NCI-H2081 (cell line): ENCODE results near the gene SIMC1.
"Not testable (repeated sequence)": the region's sequence is repeated elsewhere in the genome, so short reads cannot be mapped to it uniquely, and the experiment has no call there.

Experiments
- DNase-seq, 2 experiments: peaks; one replicate each; lab custom pipeline; 2025; lab: John Stamatoyannopoulos, UW

The SIMC1 gene

DNA sequence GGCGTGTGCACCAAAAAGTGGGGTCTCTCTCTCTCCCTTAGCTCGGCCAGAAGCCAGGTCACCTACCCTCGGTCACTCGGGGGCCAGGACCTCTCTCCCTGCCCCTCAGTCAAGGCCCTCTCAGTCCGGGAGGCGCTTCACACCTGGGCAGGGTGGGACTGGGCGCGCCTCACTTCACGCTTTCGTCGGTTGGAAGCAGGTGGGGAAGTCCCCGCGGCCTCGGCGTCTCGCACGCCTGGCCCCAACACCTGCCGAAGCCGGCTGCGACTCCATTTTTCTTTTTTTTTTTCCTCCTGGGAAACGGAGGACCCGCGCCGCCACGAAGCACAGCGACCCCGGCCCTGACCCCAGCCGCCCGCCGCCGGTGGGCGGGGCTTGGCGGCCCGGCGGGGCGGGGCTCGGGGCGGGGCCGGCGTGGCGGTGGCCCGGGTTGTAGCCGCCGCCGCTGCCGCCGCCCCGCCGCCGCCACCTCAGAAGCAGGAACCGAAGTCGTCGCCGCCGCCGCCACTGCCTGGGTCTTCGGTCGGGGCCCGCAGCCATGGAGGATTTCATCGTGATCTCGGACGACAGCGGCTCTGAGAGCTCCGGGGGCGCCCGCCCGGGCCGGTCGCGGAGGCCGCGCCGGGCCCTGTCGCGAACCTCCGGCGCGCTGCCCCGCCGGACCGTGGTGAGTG is at the start of gene SIMC1:
SIMC1 (plus strand) TSS at position 454 of the 674 bp plus-strand sequence; CDS start at position 539, 85 bp downstream.
- DNase-seq: not testable (repeated sequence)

DNA sequence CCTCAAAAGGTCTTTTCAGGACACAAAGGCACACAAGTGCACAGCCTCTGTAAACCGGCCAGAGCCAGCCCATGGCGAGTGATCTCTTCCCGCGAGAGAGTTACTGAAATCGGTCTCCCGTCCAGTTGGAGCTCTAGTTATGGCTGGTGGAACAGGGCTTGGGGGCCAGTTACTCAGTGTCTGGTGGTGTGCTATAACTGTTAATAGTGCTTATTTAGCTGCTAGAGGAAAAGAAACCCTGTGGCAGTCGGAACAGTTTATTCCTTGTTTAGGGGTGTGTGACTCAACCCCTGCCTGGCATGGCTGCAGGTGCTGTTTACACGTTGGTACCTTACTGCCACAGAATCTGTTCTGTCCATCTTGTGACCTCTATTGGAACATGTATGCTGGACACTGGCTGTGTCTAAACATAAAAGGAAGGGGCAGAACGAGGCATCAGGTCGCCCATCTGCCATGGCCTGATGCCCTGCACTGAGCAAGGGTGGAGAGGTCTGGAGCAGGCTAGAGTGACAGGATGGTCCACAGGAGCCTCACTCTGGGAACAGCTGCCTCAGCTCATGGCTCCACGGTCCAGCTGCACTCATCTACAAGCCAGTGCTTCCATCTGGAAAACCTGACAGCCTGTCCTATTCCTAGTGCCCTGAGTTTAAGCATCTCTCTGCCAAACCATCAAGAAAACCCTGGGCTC is 49.6 kb upstream of the SIMC1 start:
- DNase-seq: no peak

GRCh38 chr5:176189857-176190256 is 48.4 kb upstream of the SIMC1 start:
- DNase-seq: no peak

GRCh38 chr5:176190886-176191755 is 47.1 kb upstream of the SIMC1 start:
- DNase-seq: no peak

DNA sequence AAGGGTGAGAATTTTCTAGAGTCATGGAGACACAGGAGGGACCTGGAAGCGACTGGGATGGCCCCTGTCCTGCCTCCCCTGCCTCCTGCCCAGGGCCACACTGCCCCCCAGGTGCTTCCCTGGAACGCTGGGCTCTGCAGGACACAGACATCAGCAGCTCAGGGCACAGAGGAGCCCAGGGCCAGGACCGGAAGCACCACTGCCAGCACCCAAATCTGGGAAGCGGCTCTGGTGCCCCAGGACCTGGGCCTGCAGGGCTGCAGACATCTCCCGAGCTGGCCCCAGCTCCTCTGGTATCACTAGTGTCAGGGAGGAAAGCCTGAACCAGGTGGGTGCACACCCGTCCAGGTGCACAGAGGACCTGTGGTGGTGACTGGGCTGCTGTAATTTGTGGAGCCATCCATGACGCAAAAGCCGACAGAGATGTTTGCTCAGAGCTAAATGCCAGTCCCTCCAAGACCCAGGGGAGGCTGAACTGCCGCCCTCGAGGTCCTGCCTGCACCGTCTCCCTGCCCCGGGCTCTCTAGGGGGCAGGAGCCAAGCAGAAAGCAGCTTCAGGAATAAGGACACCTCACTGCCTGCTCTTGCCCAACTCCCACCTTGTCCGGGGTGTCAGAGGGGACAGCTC is 46.0 kb upstream of the SIMC1 start:
- peak in 1 of 2 experiments; percentile 10 for DNase-seq

- DNase-seq: not testable (repeated sequence)
Measured at GRCh38 chr5:176192722-176193117, 45.5 kb upstream of the SIMC1 start.

GRCh38 chr5:176193636-176194035 is 44.6 kb upstream of the SIMC1 start:
- not testable (repeated sequence) for DNase-seq

- not testable (repeated sequence) for DNase-seq
Measured at GRCh38 chr5:176194238-176195083, 43.8 kb upstream of the SIMC1 start.

DNA sequence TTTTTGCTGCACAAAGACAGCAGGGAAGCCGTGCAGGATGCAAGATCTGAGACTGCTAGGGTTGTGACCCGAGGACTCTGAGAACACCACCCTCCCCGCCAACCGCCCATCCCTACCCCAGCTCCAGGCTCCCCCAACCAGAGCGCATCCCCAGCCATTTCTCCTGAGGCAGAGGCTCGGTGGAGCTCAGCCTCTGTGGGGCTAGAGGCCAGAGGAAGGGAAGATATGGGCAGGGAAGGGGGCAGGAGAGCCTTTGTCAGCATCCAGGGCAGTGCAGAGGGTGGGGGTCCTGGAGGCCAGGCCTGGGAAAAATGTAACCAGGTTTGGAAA is 43.2 kb upstream of the SIMC1 start:
- not testable (repeated sequence) for DNase-seq

GRCh38 chr5:176195487-176196207 is 42.6 kb upstream of the SIMC1 start:
- DNase-seq: not testable (repeated sequence)

GRCh38 chr5:176196781-176197180 is 41.4 kb upstream of the SIMC1 start:
- DNase-seq: not testable (repeated sequence)

GRCh38 chr5:176197234-176197858 is 40.9 kb upstream of the SIMC1 start:
- not testable (repeated sequence) for DNase-seq

GRCh38 chr5:176198299-176198698 is 39.9 kb upstream of the SIMC1 start:
- not testable (repeated sequence) for DNase-seq

GRCh38 chr5:176198991-176199733 is 39.1 kb upstream of the SIMC1 start:
- peak in 1 of 2 experiments; percentile 26 for DNase-seq

- DNase-seq: not testable (repeated sequence)
Measured at GRCh38 chr5:176199803-176200399, 38.3 kb upstream of the SIMC1 start.

GRCh38 chr5:176201811-176202210 is 36.4 kb upstream of the SIMC1 start:
- no peak for DNase-seq

DNA sequence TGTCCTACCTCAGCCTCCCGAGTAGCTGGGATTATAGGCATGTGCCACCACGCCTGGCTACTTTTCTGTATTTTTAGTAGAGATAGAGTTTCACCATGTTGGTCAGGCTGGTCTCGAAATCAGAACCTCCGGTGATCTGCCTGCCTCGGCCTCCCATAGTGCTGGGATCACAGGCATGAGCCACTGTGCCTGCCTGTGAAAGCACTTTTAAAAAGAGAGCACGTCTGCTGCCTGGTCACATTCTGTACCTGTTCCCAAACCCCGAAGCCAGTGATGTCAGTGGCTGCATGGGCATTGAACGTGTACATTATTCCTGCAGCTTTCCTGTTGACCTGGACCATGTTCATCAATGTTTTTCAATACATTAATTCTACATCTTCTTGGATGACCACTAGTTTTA is 35.1 kb upstream of the SIMC1 start:
- no peak for DNase-seq

DNA sequence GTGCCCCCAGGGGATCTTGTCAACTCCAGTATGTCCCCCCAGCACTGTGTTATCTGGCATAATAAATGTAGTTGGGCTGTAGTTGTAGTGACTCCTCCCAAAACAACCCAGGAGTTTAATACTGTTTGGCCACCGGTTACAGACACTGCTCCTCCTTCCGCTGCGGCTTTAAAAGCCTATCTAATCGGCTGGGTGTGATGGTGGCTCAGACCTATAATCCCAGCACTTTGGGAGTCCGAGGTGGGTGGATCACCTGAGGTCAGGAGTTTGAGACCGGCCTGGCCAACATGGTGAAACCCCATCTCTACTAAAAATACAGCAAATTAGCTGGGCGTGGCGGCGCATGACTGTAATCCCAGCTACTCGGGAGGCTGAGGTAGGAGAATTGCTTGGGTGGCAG is 34.7 kb upstream of the SIMC1 start:
- not testable (repeated sequence) for DNase-seq
